Esophagus muscularis mucosa (tissue), 4 donors: ENCODE measurements around the gene TANGO6. TPM values are rescaled to one million over a fixed set of nuclear protein-coding genes. Genes with fewer than 3 reads are reported as not detected.

Experiments
- DNase-seq: peaks from one replicate; pipeline ENCODE4 v3.0.0-alpha.2; 2017; ENCODE audit errors: extremely low spot score
- H3K27ac ChIP-seq, 4 donors: fragments of 200-600 bp; sonication (generic); replicated peaks in 1 of 4; 1 replicate in 3 of 4; 2 replicates in 1 of 4; pipeline ENCODE4 v1.5.1; 2016 to 2019; ENCODE audit warnings: mild to moderate bottlenecking in 1 of 4
- H3K27me3 ChIP-seq, 4 donors: fragments of 200-600 bp; sonication (generic); one replicate each; pipeline versions ENCODE4 v1.5.1 to v1.6.0; 2016 to 2019
- H3K36me3 ChIP-seq, 4 donors: fragments of 200-600 bp; sonication (generic); one replicate each; pipeline ENCODE4 v1.5.1; 2016 to 2019
- H3K4me1 ChIP-seq, 4 donors: fragments of 200-600 bp; sonication (generic); one replicate each; pipeline ENCODE4 v1.5.1; 2016 to 2019
- H3K4me3 ChIP-seq, 4 donors: fragments of 200-600 bp; sonication (generic); 1 replicate in 2 of 4; 2 replicates in 2 of 4; pipeline ENCODE4 v1.5.1; 2016 to 2019; ENCODE audit warnings: mild to moderate bottlenecking in 4 of 4, moderate library complexity in 1 of 4
- H3K9me3 ChIP-seq, 4 donors: fragments of 200-600 bp; sonication (generic); 1 replicate in 3 of 4; 2 replicates in 1 of 4; pipeline ENCODE4 v1.5.1; 2016 to 2019
- CTCF ChIP-seq, 3 experiments: fragments of 200-600 bp in 2 of 3; fragments of 450-650 bp in 1 of 3; sonication (generic) in 2 of 3; IDR thresholded peaks; one replicate each; pipeline ENCODE4 v1.5.1; 2017 to 2019; ENCODE audit warnings: antibody characterized with exemption in 3 of 3, mild to moderate bottlenecking in 2 of 3, moderate library complexity in 1 of 3
- EP300 ChIP-seq: sonication (generic); formaldehyde crosslinking; IDR thresholded peaks from one replicate; pipeline ENCODE4 v1.6.1; 2017; ENCODE audit warnings: antibody characterized with exemption
- POLR2A ChIP-seq: fragments of 450-650 bp; IDR thresholded peaks from one replicate; pipeline ENCODE4 v1.6.1; 2017; ENCODE audit warnings: antibody characterized with exemption, moderate library complexity, mild to moderate bottlenecking, low read depth
- POLR2AphosphoS5 ChIP-seq, 2 donors: sonication (generic); formaldehyde crosslinking; IDR thresholded peaks; one replicate each; pipeline ENCODE4 v1.6.1; 2017; ENCODE audit warnings: antibody characterized with exemption in 2 of 2
- WGBS: methylation state at CpG from one replicate; pipeline ENCODE4 v1.1.5; 2018; 5-methylcytosine and 5-hydroxymethylcytosine counted together
- intact Hi-C: fragments of 100-400 bp; cut with DNase I; formaldehyde crosslinking; loops from one replicate; pipeline ENCODE4 v1.15.1; 2023
- total RNA-seq, 4 donors: library from RNA; depleted of rRNA; stranded (reverse); fragments of >200 nt; gene quantifications; one replicate each; pipeline versions ENCODE4 v1.1.0 to v1.2.1, GENCODE V29; 2016

TANGO6 gene
- total RNA-seq, 4 donors from 2014 or later: 15.7 to 21.3 (median 18.3) TPM

- intact Hi-C loops: no loop called here
- Histone ChIP-seq H3K27ac (no peak overlapping the region), H3K4me1 (peaks cover 0 to 11% (median 10%) of the 10 kb centered on the region in 4 donors), H3K36me3 (peaks cover 0 to 6% (median 0%) of the 10 kb centered on the region in 4 donors), H3K27me3 (no peaks in the 10 kb centered on the region), H3K9me3 (no peaks in the 10 kb centered on the region), H3K4me3 (no peak overlapping the region)
- WGBS: 98% methylated on average over 2 of the region's 2 CpGs
- no peak for TF ChIP-seq EP300
- no peak for TF ChIP-seq CTCF (IDR thresholded peaks at IDR 0.05)
- TF ChIP-seq POLR2A: no peak
- no peak for TF ChIP-seq POLR2AphosphoS5 (IDR thresholded peaks at IDR 0.05)
- no peak for DNase-seq
Measured at GRCh38 chr16:69079697-69080096, 236.4 kb downstream of the TANGO6 start.

GRCh38 chr16:69083306-69083941 is 240.1 kb downstream of the TANGO6 start:
- Histone ChIP-seq H3K36me3 (peaks cover 0 to 24% (median 4%) of the 10 kb centered on the region in 4 donors), H3K4me3 (no peak overlapping the region), H3K9me3 (no peaks in the 10 kb centered on the region), H3K27me3 (no peaks in the 10 kb centered on the region), H3K4me1 (peaks cover 0 to 11% (median 10%) of the 10 kb centered on the region in 4 donors), H3K27ac (no peak overlapping the region)
- TF ChIP-seq EP300 (no peak), CTCF (IDR thresholded peaks at IDR 0.05) (no peak), POLR2AphosphoS5 (IDR thresholded peaks at IDR 0.05) (no peak), POLR2A (no peak)
- no peak for DNase-seq
- 91% methylated on average over 12 of the region's 16 CpGs for WGBS
- intact Hi-C loops: no loop called here

GRCh38 chr16:69084289-69084688 is 241.0 kb downstream of the TANGO6 start:
- Histone ChIP-seq H3K9me3 (no peaks in the 10 kb centered on the region), H3K4me1 (peaks cover 0 to 14% (median 10%) of the 10 kb centered on the region in 4 donors), H3K36me3 (peaks cover 0 to 24% (median 4%) of the 10 kb centered on the region in 4 donors), H3K27ac (no peak overlapping the region), H3K4me3 (no peak overlapping the region), H3K27me3 (no peaks in the 10 kb centered on the region)
- DNase-seq: no peak
- WGBS: 44% methylated on average over 2 of the region's 2 CpGs
- no peak for TF ChIP-seq EP300
- TF ChIP-seq POLR2A: no peak
- no peak for TF ChIP-seq CTCF (IDR thresholded peaks at IDR 0.05)
- no peak for TF ChIP-seq POLR2AphosphoS5 (IDR thresholded peaks at IDR 0.05)
- intact Hi-C loops: no loop called here

GRCh38 chr16:69085032-69085695 is 241.8 kb downstream of the TANGO6 start:
- peaks cover 0 to 24% (median 4%) of the 10 kb centered on the region in 4 donors for H3K36me3 ChIP-seq
- H3K9me3 ChIP-seq: no peaks in the 10 kb centered on the region
- no peak for DNase-seq
- intact Hi-C loops: no loop called here
- TF ChIP-seq POLR2A: no peak
- no peak for TF ChIP-seq POLR2AphosphoS5 (IDR thresholded peaks at IDR 0.05)
- TF ChIP-seq CTCF (IDR thresholded peaks at IDR 0.05): no peak
- no peak for TF ChIP-seq EP300
- no peaks in the 10 kb centered on the region for H3K27me3 ChIP-seq
- H3K4me3 ChIP-seq: no peak overlapping the region
- WGBS: 86% methylated on average over 5 of the region's 5 CpGs
- H3K27ac ChIP-seq: no peak overlapping the region
- peaks cover 0 to 18% (median 10%) of the 10 kb centered on the region in 4 donors for H3K4me1 ChIP-seq
